Mesendoderm (in vitro differentiated cells): ENCODE data around the gene THSD4.

ENCODE experiments used
- DNase-seq: peaks from one replicate; pipeline ENCODE4 v3.0.0; 2013
- H2AK5ac ChIP-seq: 2 replicates; pipeline ENCODE4 v1.6.1; 2013; ENCODE audit warnings: low read length, inconsistent platforms
- H2BK120ac ChIP-seq: 2 replicates; pipeline ENCODE4 v1.6.1; 2013; ENCODE audit warnings: low read depth, mild to moderate bottlenecking, low read length, moderate library complexity, mixed read lengths
- H2BK15ac ChIP-seq: replicated peaks from 2 replicates; pipeline ENCODE4 v1.6.1; 2013; ENCODE audit warnings: low read depth, mild to moderate bottlenecking, moderate library complexity
- H2BK5ac ChIP-seq: 2 replicates; pipeline ENCODE4 v1.6.1; 2013; ENCODE audit warnings: low read length, inconsistent platforms
- H3K18ac ChIP-seq: 2 replicates; pipeline ENCODE4 v1.6.1; 2013; ENCODE audit warnings: mild to moderate bottlenecking, low read length, mixed read lengths
- H3K23ac ChIP-seq: one replicate; pipeline ENCODE4 v1.6.1; 2013; ENCODE audit warnings: low read length
- H3K27ac ChIP-seq: 2 replicates; pipeline ENCODE4 v1.5.1; 2013; ENCODE audit warnings: low read depth, mild to moderate bottlenecking, inconsistent platforms, low read length, moderate library complexity
- H3K27me3 ChIP-seq: 2 replicates; pipeline ENCODE4 v1.6.1; 2013; ENCODE audit warnings: low read length, control low read depth, mild to moderate bottlenecking, inconsistent platforms; ENCODE audit not compliant: insufficient read depth, poor library complexity
- H3K36me3 ChIP-seq: 2 replicates; pipeline ENCODE4 v1.6.1; 2013; ENCODE audit warnings: low read length, inconsistent platforms; ENCODE audit not compliant: control insufficient read depth, insufficient read depth
- H3K4ac ChIP-seq: one replicate; pipeline ENCODE4 v1.6.1; 2013; ENCODE audit warnings: low read depth, mild to moderate bottlenecking, low read length, moderate library complexity
- H3K4me1 ChIP-seq: 2 replicates; pipeline ENCODE4 v1.6.1; 2013; ENCODE audit warnings: low read depth, low read length, inconsistent platforms; ENCODE audit not compliant: control insufficient read depth
- H3K4me2 ChIP-seq: 2 replicates; pipeline ENCODE4 v1.6.1; 2013; ENCODE audit warnings: low read length
- H3K4me3 ChIP-seq: 2 replicates; pipeline ENCODE4 v1.5.1; 2013; ENCODE audit warnings: mild to moderate bottlenecking, low read length
- H3K56ac ChIP-seq: one replicate; pipeline ENCODE4 v1.6.1; 2013; ENCODE audit warnings: low read length
- H3K79me1 ChIP-seq: 2 replicates; pipeline ENCODE4 v1.6.1; 2013; ENCODE audit warnings: low read length, inconsistent platforms
- H3K79me2 ChIP-seq: 2 replicates; pipeline ENCODE4 v1.6.1; 2013; ENCODE audit warnings: mild to moderate bottlenecking, low read length; ENCODE audit not compliant: control insufficient read depth, insufficient read depth
- H3K9ac ChIP-seq: 2 replicates; pipeline ENCODE4 v1.6.1; 2013; ENCODE audit warnings: low read length, inconsistent platforms
- H4K5ac ChIP-seq: one replicate; pipeline ENCODE4 v1.6.1; 2013; ENCODE audit warnings: low read length
- H4K8ac ChIP-seq: one replicate; pipeline ENCODE4 v1.6.1; 2013; ENCODE audit warnings: low read depth, mild to moderate bottlenecking, control low read depth, low read length, moderate library complexity
- whole genome bisulfite sequencing: extraction: QIAGEN DNeasy Blood & Tissue Kit; methylation state at CpG from one replicate; pipeline ENCODE4 v1.1.7; 2013; ENCODE audit warnings: low lambda C conversion rate, missing lambda C conversion rate; ENCODE audit not compliant: insufficient coverage; ENCODE audit errors: extremely low coverage; 5-methylcytosine and 5-hydroxymethylcytosine counted together

Gene THSD4

DNA sequence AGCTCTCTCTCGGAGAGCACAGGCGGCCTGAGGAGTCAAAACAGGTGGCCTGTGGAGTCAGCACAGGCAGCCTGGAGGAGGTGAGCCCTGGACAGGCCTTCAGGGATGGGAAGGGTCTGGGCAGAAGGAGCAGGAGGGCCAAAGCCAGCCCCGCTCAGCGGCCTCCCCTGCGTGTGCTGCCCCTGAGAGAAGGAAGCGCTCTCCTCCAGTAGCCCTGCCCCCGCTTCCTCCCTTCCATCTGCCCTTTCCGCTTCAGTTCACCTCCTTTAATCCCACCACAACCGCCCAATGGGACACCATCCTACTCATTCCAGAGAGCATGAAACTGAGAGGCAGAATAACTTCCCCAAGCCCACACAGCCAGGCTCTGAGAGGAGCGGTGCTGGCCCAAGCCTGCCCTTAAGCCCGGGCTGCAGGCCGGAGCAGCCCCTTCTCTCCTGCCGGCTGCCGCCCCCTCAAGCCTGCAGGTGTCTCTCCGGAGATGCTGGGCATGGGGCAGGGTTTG is 691.9 kb downstream of the THSD4 start:
- H3K4me3 ChIP-seq = no peak overlapping the region
- peak overlapping the region; percentile 79 for H2BK5ac ChIP-seq
- peak; percentile 77 for DNase-seq
- no peaks in the 10 kb centered on the region for H3K27me3 ChIP-seq
- H3K4ac ChIP-seq = no peak overlapping the region
- H3K79me2 ChIP-seq = no peaks in the 10 kb centered on the region
- H3K23ac ChIP-seq = peak overlapping the region; percentile 29
- no peak overlapping the region for H4K8ac ChIP-seq
- H2BK120ac ChIP-seq = peak overlapping the region; percentile 6
- H2AK5ac ChIP-seq = no peak overlapping the region
- peak overlapping the region; percentile 32 for H3K9ac ChIP-seq
- no peaks in the 10 kb centered on the region for H3K79me1 ChIP-seq
- peak overlapping the region; percentile 52 for H3K4me2 ChIP-seq
- H4K5ac ChIP-seq = no peak overlapping the region
- H3K18ac ChIP-seq = peak overlapping the region; percentile 33
- no peaks in the 10 kb centered on the region for H3K36me3 ChIP-seq
- H3K56ac ChIP-seq = peak overlapping the region; percentile 78
- H3K4me1 ChIP-seq = peaks cover 13% of the 10 kb centered on the region
- H3K27ac ChIP-seq = peak overlapping the region; percentile 13
- WGBS = no CpG with 5 or more reads among the region's 15 CpGs
- H2BK15ac ChIP-seq = no peak overlapping the region

DNA sequence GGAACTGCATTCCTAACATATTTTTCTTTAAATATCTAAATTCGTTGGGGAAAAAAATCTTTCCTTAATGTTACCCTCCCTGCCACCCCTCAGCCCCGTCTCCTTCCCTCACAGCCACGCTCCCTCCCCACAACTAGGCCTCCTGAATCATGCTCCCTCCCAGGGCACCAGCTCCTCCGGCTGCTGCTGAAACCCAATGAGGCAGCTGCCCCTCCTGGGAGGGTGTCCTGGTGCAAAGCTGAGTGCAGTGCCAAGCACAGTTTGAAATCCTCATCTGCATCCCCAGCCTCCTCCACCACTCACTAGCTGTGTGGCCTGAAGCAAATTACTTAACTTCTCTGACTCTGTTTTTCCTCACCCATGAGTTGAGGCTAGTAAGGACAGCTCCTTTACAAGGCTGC is 692.4 kb downstream of the THSD4 start:
- Histone ChIP-seq H3K79me2 (no peaks in the 10 kb centered on the region), H2BK15ac (no peak overlapping the region), H2AK5ac (peak overlapping the region; percentile 8), H3K4me1 (peaks cover 13% of the 10 kb centered on the region), H3K27ac (no peak overlapping the region), H3K56ac (peak overlapping the region; percentile 78), H2BK5ac (no peak overlapping the region), H3K36me3 (no peaks in the 10 kb centered on the region), H3K79me1 (no peaks in the 10 kb centered on the region), H3K4me3 (no peak overlapping the region), H3K9ac (no peak overlapping the region), H3K27me3 (no peaks in the 10 kb centered on the region), H4K5ac (no peak overlapping the region), H4K8ac (no peak overlapping the region), H3K4me2 (peak overlapping the region; percentile 52), H2BK120ac (no peak overlapping the region), H3K23ac (no peak overlapping the region), H3K18ac (no peak overlapping the region), H3K4ac (no peak overlapping the region)
- peak; percentile 42 for DNase-seq
- WGBS = no CpG with 5 or more reads among the region's 4 CpGs

GRCh38 chr15:71808311-71809020 is 693.2 kb downstream of the THSD4 start:
- Histone ChIP-seq H2BK5ac (no peak overlapping the region), H3K56ac (peak overlapping the region; percentile 20), H4K8ac (no peak overlapping the region), H3K23ac (no peak overlapping the region), H3K4me2 (no peak overlapping the region), H2BK120ac (no peak overlapping the region), H3K9ac (no peak overlapping the region), H3K4me3 (no peak overlapping the region), H3K79me1 (no peaks in the 10 kb centered on the region), H3K4ac (no peak overlapping the region), H3K36me3 (no peaks in the 10 kb centered on the region), H3K27ac (no peak overlapping the region), H3K4me1 (peaks cover 13% of the 10 kb centered on the region), H2BK15ac (no peak overlapping the region), H4K5ac (no peak overlapping the region), H3K79me2 (no peaks in the 10 kb centered on the region), H3K27me3 (no peaks in the 10 kb centered on the region), H2AK5ac (no peak overlapping the region), H3K18ac (no peak overlapping the region)
- DNase-seq = no peak
- WGBS = no CpG with 5 or more reads among the region's 18 CpGs

DNA sequence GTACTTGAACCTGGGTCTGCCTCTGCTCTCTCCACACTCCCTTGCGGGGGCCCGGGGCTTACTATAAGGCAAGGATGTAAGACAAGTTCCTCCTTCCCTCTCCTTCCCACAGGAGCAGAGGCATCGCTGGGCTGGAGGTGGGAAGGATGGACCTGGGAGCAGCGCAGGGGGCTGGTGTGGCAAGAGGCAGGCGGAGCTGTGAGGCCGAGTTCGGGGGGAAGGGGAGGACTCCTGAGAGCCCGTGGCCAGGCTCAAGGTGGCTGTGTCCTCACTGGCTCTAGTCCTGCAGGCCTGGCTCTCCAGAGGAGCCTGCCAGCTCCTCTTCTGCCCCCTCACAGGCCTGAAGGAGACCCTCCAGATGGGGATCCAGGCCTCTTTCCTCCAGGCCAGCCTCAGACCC is 694.1 kb downstream of the THSD4 start:
- H3K4ac ChIP-seq = no peak overlapping the region
- no peak overlapping the region for H3K9ac ChIP-seq
- no peak overlapping the region for H3K56ac ChIP-seq
- no peak overlapping the region for H2BK5ac ChIP-seq
- H3K27ac ChIP-seq = no peak overlapping the region
- H2BK15ac ChIP-seq = no peak overlapping the region
- no peak overlapping the region for H4K5ac ChIP-seq
- no peak overlapping the region for H3K4me2 ChIP-seq
- no peaks in the 10 kb centered on the region for H3K79me1 ChIP-seq
- no peak overlapping the region for H4K8ac ChIP-seq
- no peaks in the 10 kb centered on the region for H3K79me2 ChIP-seq
- WGBS = no CpG with 5 or more reads among the region's 8 CpGs
- H3K23ac ChIP-seq = no peak overlapping the region
- H2AK5ac ChIP-seq = no peak overlapping the region
- H3K27me3 ChIP-seq = no peaks in the 10 kb centered on the region
- H3K4me1 ChIP-seq = peaks cover 13% of the 10 kb centered on the region
- H2BK120ac ChIP-seq = no peak overlapping the region
- no peak overlapping the region for H3K4me3 ChIP-seq
- no peaks in the 10 kb centered on the region for H3K36me3 ChIP-seq
- no peak for DNase-seq
- H3K18ac ChIP-seq = no peak overlapping the region

- no peak within 1 kb of the TSS for H2BK15ac ChIP-seq
- WGBS = no CpG with 5 or more reads among the region's 16 CpGs
- H3K27me3 ChIP-seq = no peaks in the 10 kb centered on the region
- DNase-seq = peak; percentile 46
- no peak within 1 kb of the TSS for H2BK120ac ChIP-seq
- no peak within 1 kb of the TSS for H3K4me2 ChIP-seq
- H4K8ac ChIP-seq = no peak within 1 kb of the TSS
- no peak within 1 kb of the TSS for H3K27ac ChIP-seq
- no peak within 1 kb of the TSS for H4K5ac ChIP-seq
- peak within 1 kb of the TSS; percentile 66 for H3K23ac ChIP-seq
- no peak within 1 kb of the TSS for H3K4ac ChIP-seq
- H3K4me3 ChIP-seq = no peak within 1 kb of the TSS
- no peak within 1 kb of the TSS for H3K18ac ChIP-seq
- H3K9ac ChIP-seq = no peak within 1 kb of the TSS
- no peaks in the 10 kb centered on the region for H3K79me2 ChIP-seq
- H3K36me3 ChIP-seq = no peaks in the 10 kb centered on the region
- H2AK5ac ChIP-seq = no peak within 1 kb of the TSS
- no peak within 1 kb of the TSS for H3K56ac ChIP-seq
- H3K4me1 ChIP-seq = peaks cover 13% of the 10 kb centered on the region
- H2BK5ac ChIP-seq = no peak within 1 kb of the TSS
- no peaks in the 10 kb centered on the region for H3K79me1 ChIP-seq
These were observed 695.2 kb downstream of the THSD4 start, which contains the start of gene NR2E3 for GRCh38 chr15:71810256-71811035. TSS of gene NR2E3 (plus strand) at chr15:71810554. CDS start at chr15:71810744, 190 bp downstream.
